ENCODE results near the gene SRP68.

DNA sequence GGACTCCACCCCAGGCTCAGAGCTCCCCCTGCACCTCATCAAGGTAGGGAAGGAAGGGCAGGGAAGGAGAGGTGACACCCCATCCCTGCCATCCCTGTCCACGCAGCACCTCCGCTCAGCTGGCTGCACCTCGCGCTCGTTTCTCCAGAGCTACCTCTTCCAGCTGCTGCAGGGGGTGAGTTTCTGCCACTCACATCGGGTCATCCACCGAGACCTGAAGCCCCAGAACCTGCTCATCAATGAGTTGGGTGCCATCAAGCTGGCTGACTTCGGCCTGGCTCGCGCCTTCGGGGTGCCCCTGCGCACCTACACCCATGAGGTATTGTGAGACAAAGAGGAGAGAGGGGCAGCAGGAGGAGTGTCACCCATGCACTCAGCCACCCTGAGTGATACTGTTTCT, 70.2 kb downstream of the SRP68 start:
- TF ChIP-seq, protein P1, sequence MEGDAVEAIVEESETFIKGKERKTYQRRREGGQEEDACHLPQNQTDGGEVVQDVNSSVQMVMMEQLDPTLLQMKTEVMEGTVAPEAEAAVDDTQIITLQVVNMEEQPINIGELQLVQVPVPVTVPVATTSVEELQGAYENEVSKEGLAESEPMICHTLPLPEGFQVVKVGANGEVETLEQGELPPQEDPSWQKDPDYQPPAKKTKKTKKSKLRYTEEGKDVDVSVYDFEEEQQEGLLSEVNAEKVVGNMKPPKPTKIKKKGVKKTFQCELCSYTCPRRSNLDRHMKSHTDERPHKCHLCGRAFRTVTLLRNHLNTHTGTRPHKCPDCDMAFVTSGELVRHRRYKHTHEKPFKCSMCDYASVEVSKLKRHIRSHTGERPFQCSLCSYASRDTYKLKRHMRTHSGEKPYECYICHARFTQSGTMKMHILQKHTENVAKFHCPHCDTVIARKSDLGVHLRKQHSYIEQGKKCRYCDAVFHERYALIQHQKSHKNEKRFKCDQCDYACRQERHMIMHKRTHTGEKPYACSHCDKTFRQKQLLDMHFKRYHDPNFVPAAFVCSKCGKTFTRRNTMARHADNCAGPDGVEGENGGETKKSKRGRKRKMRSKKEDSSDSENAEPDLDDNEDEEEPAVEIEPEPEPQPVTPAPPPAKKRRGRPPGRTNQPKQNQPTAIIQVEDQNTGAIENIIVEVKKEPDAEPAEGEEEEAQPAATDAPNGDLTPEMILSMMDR (IDR thresholded peaks at IDR 0.05), result no peak
- no peak for TF ChIP-seq EZH2 (IDR thresholded peaks at IDR 0.05)
- no peak for TF ChIP-seq EZH2phosphoT487 (IDR thresholded peaks at IDR 0.05)

All from neural progenitor cell (in vitro differentiated cells).